Endothelial cell of umbilical vein (primary cell): ENCODE measurements around the gene MED13. TPM values are rescaled to one million over a fixed set of nuclear protein-coding genes. Genes with fewer than 3 reads are reported as not detected.

ENCODE experiments used
- BruUV-seq: library from RNA; stranded (reverse); fragments of 400-500 nt; replicated peaks from 2 replicates; lab custom pipeline; 2021; lab: Mats Ljungman, UMichigan
- CTCF ChIA-PET: fragments of 300-600, 350-600 bp; sonication (Branson Sonifier 250); formaldehyde crosslinking; loops from one replicate; lab custom pipeline; 2021; ENCODE audit warnings: antibody characterized with exemption, inconsistent platforms; lab: Charles Lee
- POLR2A ChIA-PET: fragments of 300-600, 350-600 bp; sonication (Branson Sonifier 250); formaldehyde crosslinking; loops from one replicate; lab custom pipeline; 2021; ENCODE audit warnings: antibody characterized with exemption, inconsistent platforms; lab: Charles Lee
- DNase-seq: peaks from one replicate; pipeline ENCODE4 v3.0.0-alpha.2; 2011; ENCODE audit warnings: low read depth, low spot score
- FAIRE-seq: peaks from 2 replicates; lab custom pipeline; 2011; peaks lifted over from hg19 to GRCh38; lab: Jason Lieb, UNC
- H2AFZ ChIP-seq: 2 replicates; pipeline ENCODE4 v1.6.0; 2012; ENCODE audit warnings: low read depth, low read length, control low read depth, inconsistent platforms
- H3K27ac ChIP-seq: 2 replicates; pipeline ENCODE4 v1.5.1; 2011; ENCODE audit warnings: low read depth, mild to moderate bottlenecking, control low read depth, low read length, moderate library complexity; ENCODE audit not compliant: insufficient read depth
- H3K27me3 ChIP-seq, 2 experiments: 2 replicates each; pipeline versions ENCODE4 v1.6.0 to v1.6.1; 2011; ENCODE audit warnings: low read length in 2 of 2, mixed read lengths in 1 of 2; ENCODE audit not compliant: control insufficient read depth in 2 of 2, insufficient read depth in 2 of 2
- H3K36me3 ChIP-seq, 2 experiments: 2 replicates in 1 of 2; 3 replicates in 1 of 2; pipeline ENCODE4 v1.5.1; 2011; ENCODE audit warnings: low read length in 2 of 2, mild to moderate bottlenecking in 1 of 2, moderate library complexity in 1 of 2; ENCODE audit not compliant: control insufficient read depth in 2 of 2, insufficient read depth in 2 of 2; ENCODE audit errors: extremely low read depth in 1 of 2
- H3K4me1 ChIP-seq: 3 replicates; pipeline ENCODE4 v1.5.1; 2011; ENCODE audit warnings: mild to moderate bottlenecking, low read length; ENCODE audit not compliant: control insufficient read depth, insufficient read depth; ENCODE audit errors: extremely low read depth
- H3K4me2 ChIP-seq: 2 replicates; pipeline ENCODE4 v1.6.1; 2011; ENCODE audit warnings: low read length, control low read depth, mixed read lengths; ENCODE audit not compliant: insufficient read depth
- H3K4me3 ChIP-seq, 3 experiments: fragments of 200-600 bp in 1 of 3; sonication (generic), shearing (Covaris generic) in 1 of 3; replicated peaks in 1 of 3; 2 replicates each; pipeline ENCODE4 v1.5.1; 2011 to 2016; ENCODE audit warnings: control low read depth in 3 of 3, low read length in 3 of 3, mild to moderate bottlenecking in 2 of 3, inconsistent platforms in 1 of 3, low read depth in 1 of 3, moderate library complexity in 1 of 3; ENCODE audit not compliant: insufficient read depth in 1 of 3
- H3K79me2 ChIP-seq: 2 replicates; pipeline ENCODE4 v1.6.0; 2012; ENCODE audit warnings: low read length, inconsistent platforms; ENCODE audit not compliant: control insufficient read depth, insufficient read depth
- H3K9ac ChIP-seq: replicated peaks from 2 replicates; pipeline ENCODE3; 2011; ENCODE audit warnings: low read length, control low read depth; ENCODE audit not compliant: insufficient read depth; ENCODE audit errors: extremely low read depth
- H3K9me1 ChIP-seq: replicated peaks from 3 replicates; pipeline ENCODE4 v1.6.0; 2011; ENCODE audit warnings: mild to moderate bottlenecking, low read length; ENCODE audit not compliant: control insufficient read depth, insufficient read depth; ENCODE audit errors: extremely low read depth
- H3K9me3 ChIP-seq: replicated peaks from 2 replicates; pipeline ENCODE4 v1.5.1; 2012; ENCODE audit warnings: low read length, inconsistent platforms; ENCODE audit not compliant: control insufficient read depth, insufficient read depth
- H4K20me1 ChIP-seq: replicated peaks from 2 replicates; pipeline ENCODE3; 2011; ENCODE audit warnings: mild to moderate bottlenecking, low read length; ENCODE audit not compliant: control insufficient read depth, insufficient read depth; ENCODE audit errors: extremely low read depth
- EZH2 ChIP-seq: IDR thresholded peaks from 2 replicates; pipeline ENCODE4 v1.6.1; 2012; ENCODE audit warnings: borderline replicate concordance, low read depth, mild to moderate bottlenecking, moderate library complexity, low read length, inconsistent platforms; ENCODE audit not compliant: severe bottlenecking
- FOS ChIP-seq: IDR thresholded peaks from 2 replicates; pipeline ENCODE4 v1.6.1; 2011; ENCODE audit warnings: mild to moderate bottlenecking, low read length, moderate library complexity, borderline replicate concordance; ENCODE audit not compliant: insufficient read depth
- GATA2 ChIP-seq: IDR thresholded peaks from 2 replicates; pipeline ENCODE4 v1.7.0; 2011; ENCODE audit warnings: low read depth, mild to moderate bottlenecking, moderate library complexity, mixed read lengths, low read length; ENCODE audit not compliant: insufficient read length, insufficient read depth
- JUN ChIP-seq: IDR thresholded peaks from 2 replicates; pipeline ENCODE4 v1.6.1; 2011; ENCODE audit warnings: borderline replicate concordance, low read depth; ENCODE audit not compliant: insufficient read length, insufficient read depth
- MAX ChIP-seq: IDR thresholded peaks from 2 replicates; pipeline ENCODE4 v1.6.1; 2011; ENCODE audit not compliant: insufficient read depth, insufficient read length
- MYC ChIP-seq: IDR thresholded peaks from one replicate; pipeline ENCODE4 v1.6.1; 2011; ENCODE audit warnings: mild to moderate bottlenecking, low read depth, low read length
- POLR2A ChIP-seq: IDR thresholded peaks from 2 replicates; pipeline ENCODE4 v1.6.1; 2012; ENCODE audit warnings: low read depth, mild to moderate bottlenecking, control low read depth, low read length
- POLR2AphosphoS5 ChIP-seq: IDR thresholded peaks from 2 replicates; pipeline ENCODE4 v1.6.1; 2012; ENCODE audit warnings: low read depth, mild to moderate bottlenecking, control low read depth, low read length, moderate library complexity; ENCODE audit not compliant: insufficient read depth
- dilution Hi-C: fragments of 300-500 bp; cut with MboI; formaldehyde crosslinking; loops from one replicate; pipeline ENCODE4 v1.15.0; 2019; ENCODE audit warnings: low sequenced_read_pairs; ENCODE audit not compliant: extremely low pct_ligation_motif_present
- intact Hi-C: fragments of 100-400 bp; cut with micrococcal nuclease; formaldehyde crosslinking; loops from one replicate; pipeline ENCODE4 v1.10.0; 2022
- polyA plus RNA-seq, 4 experiments: library from polyadenylated mRNA; depleted of rRNA in 3 of 4; stranded (reverse) in 3 of 4; unstranded in 1 of 4; fragments of >200 nt; gene quantifications; 2 replicates each; pipeline versions ENCODE4 v1.2.1 to v1.2.3, GENCODE V29; 2011 to 2012; ENCODE audit warnings: missing spikeins in 1 of 4
- total RNA-seq: library from RNA; stranded (reverse); gene quantifications from 2 replicates; pipeline ENCODE4 v1.2.3, GENCODE V29; 2021
- TF ChIP-seq, protein P1 (sequence below), 2 donors: IDR thresholded peaks; 1 replicate in 1 of 2; 2 replicates in 1 of 2; pipeline ENCODE4 v1.5.1; 2011; ENCODE audit warnings: low read length in 2 of 2, mild to moderate bottlenecking in 2 of 2, moderate library complexity in 2 of 2, control low read depth in 1 of 2, inconsistent platforms in 1 of 2, low read depth in 1 of 2; ENCODE audit not compliant: insufficient read depth in 1 of 2; ENCODE audit errors: extremely low read depth in 1 of 2

MED13 gene
- total and polyA plus RNA-seq, 2 donors (not counting 3 experiments of a cell fraction or from before 2014, with no cell fraction given) = 11.6 to 49.6 TPM

DNA sequence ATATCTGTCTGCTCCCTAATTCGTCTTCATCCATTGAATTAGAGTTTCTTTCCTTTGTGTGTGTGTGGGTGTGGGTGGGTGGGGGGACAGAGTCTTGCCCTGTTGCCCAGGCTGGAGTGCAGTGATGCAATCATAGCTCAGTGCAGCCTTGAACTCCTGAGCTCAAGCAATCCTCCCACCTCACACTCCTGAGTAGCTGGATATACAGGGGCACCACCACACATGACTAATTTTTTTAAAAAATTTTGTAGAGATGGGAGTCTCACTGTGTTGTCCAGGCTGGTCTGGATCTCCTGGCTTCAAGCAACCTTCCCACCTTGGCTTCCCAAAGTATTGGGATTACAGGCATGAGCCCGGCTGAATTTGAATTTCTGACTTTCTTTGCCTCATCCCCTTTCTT, 34.5 kb upstream of the MED13 start:
- ChIA-PET CTCF (no interaction called here), POLR2A (no interaction called here)
- no peak overlapping the region for H2AFZ ChIP-seq
- H3K27ac ChIP-seq = no peak overlapping the region
- no peaks in the 10 kb centered on the region for H3K4me1 ChIP-seq
- FAIRE-seq = no peak
- no peaks in the 10 kb centered on the region for H3K9me1 ChIP-seq
- no peak for TF ChIP-seq MAX
- TF ChIP-seq POLR2AphosphoS5 = no peak
- no peak for TF ChIP-seq MYC
- TF ChIP-seq FOS = no peak
- TF ChIP-seq GATA2 = no peak
- TF ChIP-seq POLR2A = no peak
- no peaks in the 10 kb centered on the region for H3K36me3 ChIP-seq
- H3K27me3 ChIP-seq = no peaks in the 10 kb centered on the region
- H3K9me3 ChIP-seq = no peaks in the 10 kb centered on the region
- H3K4me2 ChIP-seq = no peak overlapping the region
- dilution Hi-C loops = no loop called here
- no peaks in the 10 kb centered on the region for H4K20me1 ChIP-seq
- intact Hi-C loops = no loop called here
- no peak for DNase-seq
- no peaks in the 10 kb centered on the region for H3K79me2 ChIP-seq
- no peak overlapping the region for H3K9ac ChIP-seq
- BruUV-seq = no TSS peak
- H3K4me3 ChIP-seq = no peak overlapping the region

- dilution Hi-C loops = no loop called here
- CTCF ChIA-PET = interaction anchor here (0.8 kb wide), 1 partner anchor 11 kb away, joined by 3 read pairs; no protein-coding TSS in a partner anchor
- Histone ChIP-seq H3K4me3 (no peak overlapping the region), H3K4me1 (peaks cover 5% of the 10 kb centered on the region), H2AFZ (no peak overlapping the region), H3K4me2 (no peak overlapping the region), H3K9ac (no peak overlapping the region), H4K20me1 (no peaks in the 10 kb centered on the region), H3K27ac (no peak overlapping the region), H3K27me3 (no peaks in the 10 kb centered on the region), H3K79me2 (no peaks in the 10 kb centered on the region), H3K9me1 (no peaks in the 10 kb centered on the region), H3K9me3 (no peaks in the 10 kb centered on the region), H3K36me3 (no peaks in the 10 kb centered on the region)
- DNase-seq = no peak
- POLR2A ChIA-PET = interaction anchor here (0.6 kb wide), 1 partner anchor 34 kb away, joined by 4 read pairs; no protein-coding TSS in a partner anchor
- FAIRE-seq = no peak
- no peak for TF ChIP-seq FOS
- no peak for TF ChIP-seq EZH2
- no peak for TF ChIP-seq JUN
- TF ChIP-seq MAX = no peak
- TF ChIP-seq, protein P1, sequence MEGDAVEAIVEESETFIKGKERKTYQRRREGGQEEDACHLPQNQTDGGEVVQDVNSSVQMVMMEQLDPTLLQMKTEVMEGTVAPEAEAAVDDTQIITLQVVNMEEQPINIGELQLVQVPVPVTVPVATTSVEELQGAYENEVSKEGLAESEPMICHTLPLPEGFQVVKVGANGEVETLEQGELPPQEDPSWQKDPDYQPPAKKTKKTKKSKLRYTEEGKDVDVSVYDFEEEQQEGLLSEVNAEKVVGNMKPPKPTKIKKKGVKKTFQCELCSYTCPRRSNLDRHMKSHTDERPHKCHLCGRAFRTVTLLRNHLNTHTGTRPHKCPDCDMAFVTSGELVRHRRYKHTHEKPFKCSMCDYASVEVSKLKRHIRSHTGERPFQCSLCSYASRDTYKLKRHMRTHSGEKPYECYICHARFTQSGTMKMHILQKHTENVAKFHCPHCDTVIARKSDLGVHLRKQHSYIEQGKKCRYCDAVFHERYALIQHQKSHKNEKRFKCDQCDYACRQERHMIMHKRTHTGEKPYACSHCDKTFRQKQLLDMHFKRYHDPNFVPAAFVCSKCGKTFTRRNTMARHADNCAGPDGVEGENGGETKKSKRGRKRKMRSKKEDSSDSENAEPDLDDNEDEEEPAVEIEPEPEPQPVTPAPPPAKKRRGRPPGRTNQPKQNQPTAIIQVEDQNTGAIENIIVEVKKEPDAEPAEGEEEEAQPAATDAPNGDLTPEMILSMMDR (IDR thresholded peaks at IDR 0.05; ENCODE audit: extremely low read depth in 1 of 2, insufficient read depth in 1 of 2, low read depth in 1 of 2, low read length in 2 of 2) = no peak
- no peak for TF ChIP-seq GATA2
- TF ChIP-seq MYC = no peak
- TF ChIP-seq POLR2AphosphoS5 = no peak
- TF ChIP-seq POLR2A = no peak
- BruUV-seq = no TSS peak
- intact Hi-C loops = no loop called here
Measured at GRCh38 chr17:62098623-62099231, 33.6 kb upstream of the MED13 start.
